GM18868 (cell line): Measurements from ENCODE around the gene ARL17A.
"Not testable (repeated sequence)": the region's sequence is repeated elsewhere in the genome, so short reads cannot be mapped to it uniquely, and the experiment has no call there.

Source experiments
- ATAC-seq: cut with Tn5 transposase; IDR thresholded peaks from one replicate; pipeline ENCODE4 v1.9.1; 2021; ENCODE audit warnings: mild to moderate bottlenecking, moderate library complexity; ENCODE audit not compliant: unreplicated experiment

Gene ARL17A

GRCh38 chr17:46579083-46580075, at the start of gene ARL17A:
Gene ARL17A, minus strand, starts transcription at chr17:46579691. Its CDS starts 3,369 bp downstream, at chr17:46576322.
- peak; percentile 96 for ATAC-seq

GRCh38 chr17:46628753-46629436, 49.4 kb upstream of the ARL17A start:
- peak; percentile 61 for ATAC-seq

GRCh38 chr17:46627452-46627851, 48.0 kb upstream of the ARL17A start:
- ATAC-seq, result not testable (repeated sequence)

GRCh38 chr17:46624726-46625125, 45.2 kb upstream of the ARL17A start:
- ATAC-seq, result not testable (repeated sequence)

- ATAC-seq, result not testable (repeated sequence)
Measured at GRCh38 chr17:46623790-46624189, 44.3 kb upstream of the ARL17A start.

GRCh38 chr17:46618975-46619374, 39.5 kb upstream of the ARL17A start:
- ATAC-seq, result not testable (repeated sequence)

- not testable (repeated sequence) for ATAC-seq
Measured at GRCh38 chr17:46617121-46617520, 37.6 kb upstream of the ARL17A start.

GRCh38 chr17:46613876-46614275, 34.4 kb upstream of the ARL17A start:
- not testable (repeated sequence) for ATAC-seq

GRCh38 chr17:46611304-46611703, 31.8 kb upstream of the ARL17A start:
- ATAC-seq, result not testable (repeated sequence)

- ATAC-seq, result peak; percentile 87
Measured at GRCh38 chr17:46603125-46603524, 23.6 kb upstream of the ARL17A start.

- ATAC-seq, result not testable (repeated sequence)
Measured at GRCh38 chr17:46600767-46601166, 21.3 kb upstream of the ARL17A start.

- peak; percentile 60 for ATAC-seq
Measured at GRCh38 chr17:46598344-46598931, 18.9 kb upstream of the ARL17A start.

- ATAC-seq, result peak; percentile 47
Measured at GRCh38 chr17:46591332-46591731, 11.8 kb upstream of the ARL17A start.

- peak; percentile 77 for ATAC-seq
Measured at GRCh38 chr17:46590157-46591146, 11.0 kb upstream of the ARL17A start, which contains the start of gene NSF. Gene NSF, plus strand, starts transcription at chr17:46590669. Its CDS starts 107 bp downstream, at chr17:46590776.

GRCh38 chr17:46585444-46585843, 6.0 kb upstream of the ARL17A start:
- not testable (repeated sequence) for ATAC-seq

- ATAC-seq, result not testable (repeated sequence)
Measured at GRCh38 chr17:46580082-46580481, 591 bp upstream of the ARL17A start.

- not testable (repeated sequence) for ATAC-seq
Measured at GRCh38 chr17:46571796-46572195, 7.7 kb downstream of the ARL17A start.

- not testable (repeated sequence) for ATAC-seq
Measured at GRCh38 chr17:46566980-46567379, 12.5 kb downstream of the ARL17A start.

- peak; percentile 80 for ATAC-seq
Measured at GRCh38 chr17:46566284-46566683, 13.2 kb downstream of the ARL17A start.

- ATAC-seq, result not testable (repeated sequence)
Measured at GRCh38 chr17:46560048-46560447, 19.4 kb downstream of the ARL17A start.
